Activated T-helper 1 cell treated with Interleukin-2 at 50 U/mL for 16 hours (primary cell): ENCODE results near the gene ACVR1.
"Not testable (repeated sequence)": the region's sequence is repeated elsewhere in the genome, so short reads cannot be mapped to it uniquely, and the experiment has no call there.

Source experiments
- DNase-seq: peaks from one replicate; pipeline ENCODE4 v3.0.0-alpha.2; 2020; ENCODE audit warnings: low read depth

Gene ACVR1

GRCh38 chr2:157789256-157789655 is 86.9 kb downstream of the ACVR1 start:
- DNase-seq = no peak

- no peak for DNase-seq
These were observed 87.9 kb downstream of the ACVR1 start for GRCh38 chr2:157788201-157788600.

DNA sequence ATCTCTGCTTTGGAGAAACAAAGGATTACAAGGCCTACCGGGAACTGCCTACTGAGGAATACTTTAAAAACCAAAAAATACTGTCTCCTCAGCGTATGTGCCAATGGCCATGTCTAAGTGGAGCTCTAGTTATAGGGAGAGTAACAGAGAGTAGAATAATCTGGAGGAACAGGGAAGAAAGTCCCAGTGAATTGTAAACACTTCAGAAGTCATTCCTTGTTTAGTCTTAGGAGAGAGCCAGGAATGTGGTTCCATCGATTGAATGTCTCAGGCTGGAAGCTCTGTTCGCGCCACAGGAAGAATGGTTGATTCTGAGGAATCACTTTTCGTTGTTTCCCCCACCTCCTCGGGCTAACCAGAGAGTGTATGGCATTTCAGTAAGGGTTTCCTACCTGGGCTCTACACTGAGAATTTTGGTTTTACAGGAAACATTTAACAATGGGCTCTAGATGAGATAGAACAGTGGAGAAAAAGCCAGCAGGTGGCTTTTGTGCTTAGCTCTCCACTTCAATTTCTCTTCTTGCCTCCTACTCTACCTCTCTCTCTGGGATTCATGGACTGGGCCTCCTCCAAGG is 88.7 kb downstream of the ACVR1 start:
- DNase-seq = no peak

- DNase-seq = no peak
These were observed 89.3 kb downstream of the ACVR1 start for GRCh38 chr2:157786663-157787363.

GRCh38 chr2:157785866-157786662 is 90.1 kb downstream of the ACVR1 start:
- no peak for DNase-seq

DNA sequence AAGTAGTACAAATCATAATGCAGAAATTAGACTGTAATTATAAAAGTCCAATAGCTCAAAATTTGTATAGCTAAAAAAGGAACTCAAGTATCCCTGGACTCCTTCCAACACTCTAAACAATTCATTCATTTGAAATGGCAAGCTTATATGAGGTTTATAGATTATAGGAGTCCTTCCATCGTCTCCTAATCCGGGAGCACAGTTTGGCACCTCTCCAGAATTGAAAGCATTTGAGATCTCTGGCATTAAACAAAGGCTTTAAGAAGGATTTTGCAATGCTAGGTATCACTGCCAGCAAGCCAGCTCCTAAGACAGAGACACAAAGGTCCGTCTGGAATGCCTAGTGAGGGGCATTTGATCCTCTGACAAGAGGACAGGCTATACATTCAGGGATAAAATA is 90.9 kb downstream of the ACVR1 start:
- DNase-seq = no peak

GRCh38 chr2:157784823-157785175 is 91.3 kb downstream of the ACVR1 start:
- DNase-seq = no peak

- no peak for DNase-seq
These were observed 91.8 kb downstream of the ACVR1 start for GRCh38 chr2:157784169-157784822.

GRCh38 chr2:157783245-157783644 is 92.9 kb downstream of the ACVR1 start:
- no peak for DNase-seq

GRCh38 chr2:157782057-157782845 is 93.9 kb downstream of the ACVR1 start:
- no peak for DNase-seq

- DNase-seq = no peak
These were observed 95.9 kb downstream of the ACVR1 start for GRCh38 chr2:157780211-157780610.

GRCh38 chr2:157779794-157780193 is 96.3 kb downstream of the ACVR1 start:
- DNase-seq = no peak

DNA sequence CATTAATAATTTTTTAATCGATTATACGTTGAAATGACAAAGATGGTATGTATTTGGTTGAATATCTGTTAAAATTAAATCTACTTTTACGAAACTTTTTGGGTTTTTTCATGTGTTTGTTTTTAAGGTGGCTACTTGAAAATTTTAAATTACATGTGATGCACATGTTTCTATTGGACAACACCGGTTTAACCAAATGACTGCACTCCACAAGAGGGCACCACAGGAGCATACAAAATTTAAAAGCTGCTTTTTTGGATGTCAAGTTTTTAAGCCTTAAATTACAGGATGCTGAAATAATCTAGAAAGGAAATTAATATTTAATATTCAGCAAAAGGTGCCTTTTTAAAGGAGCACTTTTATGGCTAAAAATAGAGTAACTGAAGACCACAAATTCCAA is 98.7 kb downstream of the ACVR1 start:
- no peak for DNase-seq

- no peak for DNase-seq
These were observed 104.9 kb downstream of the ACVR1 start for GRCh38 chr2:157771234-157771633.

- DNase-seq = no peak
These were observed 106.3 kb downstream of the ACVR1 start for GRCh38 chr2:157769856-157770255.

GRCh38 chr2:157764386-157764785 is 111.7 kb downstream of the ACVR1 start:
- no peak for DNase-seq

DNA sequence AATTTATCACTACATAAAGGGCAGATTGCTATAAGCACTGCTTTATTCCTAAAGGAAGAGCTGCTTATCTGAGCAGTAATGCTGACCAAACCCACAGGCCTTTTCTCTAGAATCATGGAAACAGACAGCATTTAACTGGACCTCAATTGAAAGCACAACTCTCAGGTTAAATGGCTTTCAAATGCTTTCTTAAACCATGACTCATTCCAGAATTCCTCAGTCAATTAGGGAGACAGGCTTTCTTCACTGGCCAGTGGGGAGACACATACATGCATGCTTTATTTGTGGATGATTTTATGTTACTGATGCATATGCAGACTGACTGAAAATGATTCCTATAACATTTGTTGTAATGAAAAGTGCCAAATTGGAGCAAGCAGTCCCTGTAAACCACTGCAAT is 114.6 kb downstream of the ACVR1 start:
- no peak for DNase-seq

DNA sequence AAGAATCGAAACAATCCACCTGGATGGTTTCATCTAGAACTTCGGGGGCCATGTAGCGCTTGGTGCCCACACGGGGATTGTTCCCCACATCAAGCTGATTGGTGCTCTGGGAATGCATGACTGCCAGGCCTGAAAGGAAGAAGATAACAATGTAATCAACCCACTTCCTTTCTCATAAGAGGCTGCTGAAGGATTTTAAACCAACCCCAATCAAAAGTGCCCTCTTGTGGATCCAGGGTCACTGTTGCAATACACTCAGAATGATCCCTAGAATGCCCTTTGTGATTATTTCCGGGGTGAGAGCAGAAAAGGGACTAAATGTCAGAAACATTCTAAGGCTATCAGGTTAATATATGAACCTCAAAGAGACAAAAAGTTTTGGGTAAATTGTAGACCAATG is 115.2 kb downstream of the ACVR1 start:
- no peak for DNase-seq

GRCh38 chr2:157759855-157760254 is 116.3 kb downstream of the ACVR1 start:
- DNase-seq = no peak

DNA sequence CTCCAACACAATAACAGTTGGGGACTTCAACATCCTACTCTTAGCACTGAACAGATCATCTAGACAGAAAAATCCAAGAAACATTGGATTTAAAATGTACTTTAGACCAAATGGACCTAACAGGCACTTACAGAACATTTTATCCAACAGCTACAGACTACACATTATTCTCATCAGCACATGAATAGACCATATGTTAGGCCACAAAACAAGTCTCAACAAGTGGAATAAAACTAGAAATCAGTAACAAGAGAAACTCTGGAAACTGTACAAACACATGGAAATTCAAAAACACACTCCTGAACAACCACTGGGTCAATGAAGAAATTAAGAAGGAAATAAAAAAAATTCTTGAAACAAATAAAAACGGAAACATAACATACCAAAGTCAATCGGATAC is 117.5 kb downstream of the ACVR1 start:
- DNase-seq = no peak

- DNase-seq = no peak
These were observed 118.6 kb downstream of the ACVR1 start for GRCh38 chr2:157757500-157757899.

DNA sequence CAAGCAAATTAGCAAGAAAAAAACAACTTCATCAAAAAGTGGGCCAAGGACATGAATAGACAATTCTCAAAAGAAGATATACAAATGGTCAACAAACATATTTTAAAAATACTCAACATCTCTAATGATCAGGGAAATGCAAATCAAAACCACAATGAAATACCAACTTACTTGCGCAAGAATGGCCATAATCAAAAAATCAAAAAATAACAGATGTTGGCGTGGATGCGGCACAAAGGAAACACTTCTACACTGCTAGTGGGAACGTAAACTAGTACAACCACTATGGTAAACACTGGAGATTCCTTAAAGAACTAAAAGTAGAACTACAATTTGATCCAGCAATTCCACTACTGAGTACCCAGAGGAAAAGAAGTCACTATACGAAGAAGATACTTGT is 119.7 kb downstream of the ACVR1 start:
- DNase-seq = not testable (repeated sequence)
